Lower lobe of right lung (tissue), 2 donors: ENCODE data around the gene NOTCH1. TPM values are rescaled to one million over a fixed set of nuclear protein-coding genes. Genes with fewer than 3 reads are reported as not detected.

ENCODE experiments used
- ATAC-seq, 2 donors: fragments of 200-7000 bp; cut with Tn5 transposase; one replicate each; pipeline ENCODE4 v1.9.1; 2020 to 2022; ENCODE audit warnings: mild to moderate bottlenecking in 2 of 2, moderate library complexity in 2 of 2
- DNase-seq: peaks from one replicate; pipeline ENCODE4 v3.0.0-alpha.2; 2020
- H3K27ac ChIP-seq: fragments of 200-600 bp; one replicate; pipeline ENCODE4 v1.8.0; 2022
- H3K27me3 ChIP-seq: fragments of 200-600 bp; one replicate; pipeline ENCODE4 v1.8.0; 2022; ENCODE audit warnings: low read depth
- H3K36me3 ChIP-seq: fragments of 200-600 bp; one replicate; pipeline ENCODE4 v1.8.0; 2022; ENCODE audit warnings: mild to moderate bottlenecking
- H3K4me1 ChIP-seq: fragments of 200-600 bp; one replicate; pipeline ENCODE4 v1.8.0; 2022
- H3K4me3 ChIP-seq: fragments of 200-600 bp; one replicate; pipeline ENCODE4 v1.8.0; 2022; ENCODE audit warnings: mild to moderate bottlenecking
- H3K9me3 ChIP-seq: fragments of 200-600 bp; one replicate; pipeline ENCODE4 v1.8.0; 2022
- CTCF ChIP-seq: fragments of 200-600 bp; IDR thresholded peaks from one replicate; pipeline ENCODE4 v1.8.0; 2022; ENCODE audit warnings: antibody characterized with exemption, mild to moderate bottlenecking
- intact Hi-C: fragments of 100-400 bp; cut with DNase I; formaldehyde crosslinking; loops from one replicate; pipeline ENCODE4 v1.11.0; 2022
- total RNA-seq: library from RNA; stranded (reverse); fragmentation: NEBNext Ultra II Directional; extraction: Animal tissue kit (Norgen Biotek cat#: 25700); gene quantifications from one replicate; pipeline ENCODE4 v1.2.1, GENCODE V29; 2021
- donor health status: DM: no; HTN: yes; CAD: no; lungs with severe emphysema.

Gene NOTCH1
- total RNA-seq, 1 donor from 2014 or later = 91.4 TPM

- Histone ChIP-seq H3K9me3 (no peaks in the 10 kb centered on the region), H3K27ac (no peak overlapping the region), H3K36me3 (peaks cover 100% of the 10 kb centered on the region), H3K4me3 (no peak overlapping the region), H3K4me1 (no peaks in the 10 kb centered on the region), H3K27me3 (no peaks in the 10 kb centered on the region)
- intact Hi-C loops = no loop called here
- ATAC-seq (no peak), DNase-seq (no peak)
- no peak for TF ChIP-seq CTCF
Observed at GRCh38 chr9:136465500-136466154, 80.2 kb downstream of the NOTCH1 start.

GRCh38 chr9:136464241-136464640 lies 81.6 kb downstream of the NOTCH1 start:
- Histone ChIP-seq H3K27me3 (no peaks in the 10 kb centered on the region), H3K9me3 (no peaks in the 10 kb centered on the region), H3K4me3 (no peak overlapping the region), H3K27ac (no peak overlapping the region), H3K4me1 (no peaks in the 10 kb centered on the region), H3K36me3 (peaks cover 100% of the 10 kb centered on the region)
- intact Hi-C loops = no loop called here
- TF ChIP-seq CTCF = no peak
- DNase-seq = no peak
- no peak for ATAC-seq

- intact Hi-C loops = no loop called here
- TF ChIP-seq CTCF = no peak
- no peaks in the 10 kb centered on the region for H3K27me3 ChIP-seq
- H3K4me3 ChIP-seq = no peak overlapping the region
- no peak for DNase-seq
- no peak overlapping the region for H3K27ac ChIP-seq
- H3K4me1 ChIP-seq = no peaks in the 10 kb centered on the region
- ATAC-seq = no peak
- H3K36me3 ChIP-seq = peaks cover 100% of the 10 kb centered on the region
- no peaks in the 10 kb centered on the region for H3K9me3 ChIP-seq
Observed at GRCh38 chr9:136463578-136463977, 82.3 kb downstream of the NOTCH1 start.

- DNase-seq (no peak), ATAC-seq (no peak)
- no peaks in the 10 kb centered on the region for H3K27me3 ChIP-seq
- no peaks in the 10 kb centered on the region for H3K9me3 ChIP-seq
- intact Hi-C loops = no loop called here
- TF ChIP-seq CTCF = no peak
- peaks cover 100% of the 10 kb centered on the region for H3K36me3 ChIP-seq
- no peaks in the 10 kb centered on the region for H3K4me1 ChIP-seq
- H3K4me3 ChIP-seq = no peak overlapping the region
- no peak overlapping the region for H3K27ac ChIP-seq
Observed at GRCh38 chr9:136462664-136463063, 83.2 kb downstream of the NOTCH1 start.

- H3K9me3 ChIP-seq = no peaks in the 10 kb centered on the region
- ATAC-seq = no peak
- H3K4me3 ChIP-seq = no peak overlapping the region
- no peak for DNase-seq
- peaks cover 100% of the 10 kb centered on the region for H3K36me3 ChIP-seq
- TF ChIP-seq CTCF = no peak
- H3K27me3 ChIP-seq = no peaks in the 10 kb centered on the region
- intact Hi-C loops = no loop called here
- H3K4me1 ChIP-seq = no peaks in the 10 kb centered on the region
- H3K27ac ChIP-seq = no peak overlapping the region
Observed at GRCh38 chr9:136460772-136461325, 85.0 kb downstream of the NOTCH1 start.
